Measurements from ENCODE around the gene PLXNA4.

Gene PLXNA4

DNA sequence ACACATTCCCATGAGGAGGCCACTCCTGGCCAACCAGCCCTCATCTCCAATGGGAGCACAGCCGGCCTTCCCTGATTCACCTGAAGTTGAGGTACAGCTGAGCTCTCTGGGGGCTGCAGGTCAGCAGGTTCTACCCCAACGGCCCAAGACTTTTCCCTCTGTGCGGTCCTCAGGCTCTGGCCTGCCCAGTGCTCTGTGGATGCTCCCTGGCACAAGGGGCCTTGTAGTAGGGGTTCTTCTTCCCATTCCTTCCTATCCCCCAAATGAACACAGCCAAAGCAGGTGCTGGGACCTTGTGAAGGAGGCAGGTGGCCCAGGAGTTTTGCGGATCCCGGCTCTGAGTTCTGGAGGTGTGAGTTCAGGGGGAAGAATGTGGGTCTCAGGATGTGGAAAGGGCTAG, 72.2 kb downstream of the PLXNA4 start:
- DNase-seq (ENCODE audit: low spot score): no peak

- no peak for DNase-seq (ENCODE audit: low spot score)
These were observed 72.9 kb downstream of the PLXNA4 start for GRCh38 chr7:132503415-132503814.

DNA sequence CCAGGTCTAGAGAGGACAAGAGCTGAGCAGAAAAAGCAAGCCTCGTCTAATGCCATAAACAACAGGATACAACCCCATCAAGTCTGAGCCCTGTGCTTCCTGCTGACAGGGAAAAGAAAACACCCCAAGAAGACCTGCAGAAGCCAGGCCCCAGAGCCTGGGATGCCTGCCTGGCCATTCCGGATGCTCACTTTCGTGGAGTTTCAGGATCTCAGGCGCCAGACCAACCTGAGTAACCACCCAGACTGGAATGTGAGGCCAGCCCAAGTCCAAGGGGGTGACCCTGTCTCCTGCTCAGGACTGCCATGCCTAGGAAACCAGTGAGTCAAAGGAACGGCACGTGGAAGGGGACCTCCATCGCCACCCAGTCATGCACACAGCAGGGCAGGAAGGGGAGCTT, 74.3 kb downstream of the PLXNA4 start:
- no peak for DNase-seq (ENCODE audit: low spot score)

- no peak for DNase-seq (ENCODE audit: low spot score)
These were observed 75.4 kb downstream of the PLXNA4 start for GRCh38 chr7:132500727-132501440.

DNA sequence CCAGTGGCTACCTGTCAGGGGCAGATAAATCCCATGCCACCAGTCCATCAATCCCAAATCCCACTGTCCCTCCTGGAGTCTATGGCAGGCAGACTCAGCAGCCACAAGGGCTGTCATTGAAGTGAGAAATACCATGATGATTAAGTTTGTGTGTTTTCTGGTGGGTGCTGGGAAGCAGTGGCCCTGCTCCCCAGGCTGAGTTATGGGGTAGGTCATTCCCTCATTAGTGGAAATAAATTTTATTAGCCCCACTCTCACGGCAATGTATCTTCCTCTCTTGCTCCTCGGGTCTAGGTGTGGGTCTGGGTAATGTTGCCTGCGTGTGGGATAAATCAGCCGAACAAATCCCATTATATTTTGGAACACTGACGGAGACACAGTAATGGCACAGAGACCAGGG, 76.8 kb downstream of the PLXNA4 start:
- DNase-seq (ENCODE audit: low spot score): no peak

GRCh38 chr7:132499065-132499464, 77.2 kb downstream of the PLXNA4 start:
- DNase-seq (ENCODE audit: low spot score): peak; percentile 20

- no peak for DNase-seq (ENCODE audit: low spot score)
These were observed 78.0 kb downstream of the PLXNA4 start for GRCh38 chr7:132498319-132498718.

GRCh38 chr7:132497098-132497497, 79.2 kb downstream of the PLXNA4 start:
- DNase-seq (ENCODE audit: low spot score): no peak

- DNase-seq (ENCODE audit: low spot score): no peak
These were observed 80.3 kb downstream of the PLXNA4 start for GRCh38 chr7:132495936-132496335.

DNA sequence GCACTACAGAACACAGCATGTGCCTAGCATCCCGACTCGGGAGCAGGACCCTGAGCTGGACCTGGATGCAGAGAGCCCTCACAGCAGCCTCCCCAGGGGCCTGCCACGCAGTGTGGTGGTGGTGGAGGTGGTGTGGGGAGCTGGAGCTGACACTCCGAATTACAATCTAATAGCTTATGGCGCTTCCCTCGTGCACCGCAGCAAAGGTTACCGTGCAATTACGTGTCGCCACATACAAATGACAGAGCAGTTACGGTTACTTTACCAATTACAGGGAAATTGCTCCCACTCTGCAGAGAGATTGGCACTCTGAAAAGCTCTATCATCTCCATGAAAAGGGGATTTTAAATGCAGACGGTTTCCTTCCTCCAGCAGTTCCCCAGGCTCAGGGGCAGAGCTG, 81.8 kb downstream of the PLXNA4 start:
- no peak for DNase-seq (ENCODE audit: low spot score)

DNA sequence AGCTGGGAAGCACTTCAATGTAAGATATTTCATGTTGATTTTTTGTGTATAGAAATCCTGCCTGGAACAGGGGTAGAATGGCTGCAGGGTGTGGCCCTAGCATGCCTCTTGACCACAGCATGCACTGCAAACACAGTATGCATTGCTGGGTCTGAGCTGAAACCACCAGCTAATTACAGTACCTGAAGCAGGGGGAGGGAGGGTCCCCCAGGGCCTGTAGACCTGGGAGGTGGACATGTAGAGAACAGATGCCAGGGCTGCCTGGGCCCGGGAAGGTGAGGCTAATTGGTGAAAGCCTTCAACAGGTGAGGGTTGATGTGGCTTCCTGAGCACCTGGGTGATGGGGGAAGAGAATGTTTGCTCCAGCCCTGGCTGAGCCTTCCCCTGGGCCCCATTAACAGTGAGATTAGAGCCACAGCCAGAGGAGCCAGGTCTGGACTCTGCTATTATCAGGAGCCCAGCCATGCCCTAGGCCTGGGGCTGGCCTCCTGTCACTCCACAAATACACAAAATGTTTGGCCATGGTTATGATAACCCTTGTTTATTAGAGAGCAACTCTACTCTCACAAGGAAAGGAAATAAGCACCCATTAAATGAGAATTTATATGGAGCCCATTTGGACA, 83.3 kb downstream of the PLXNA4 start:
- no peak for DNase-seq (ENCODE audit: low spot score)

- no peak for DNase-seq (ENCODE audit: low spot score)
These were observed 84.8 kb downstream of the PLXNA4 start for GRCh38 chr7:132491391-132491945.

- no peak for DNase-seq (ENCODE audit: low spot score)
These were observed 85.8 kb downstream of the PLXNA4 start for GRCh38 chr7:132490474-132490873.

DNA sequence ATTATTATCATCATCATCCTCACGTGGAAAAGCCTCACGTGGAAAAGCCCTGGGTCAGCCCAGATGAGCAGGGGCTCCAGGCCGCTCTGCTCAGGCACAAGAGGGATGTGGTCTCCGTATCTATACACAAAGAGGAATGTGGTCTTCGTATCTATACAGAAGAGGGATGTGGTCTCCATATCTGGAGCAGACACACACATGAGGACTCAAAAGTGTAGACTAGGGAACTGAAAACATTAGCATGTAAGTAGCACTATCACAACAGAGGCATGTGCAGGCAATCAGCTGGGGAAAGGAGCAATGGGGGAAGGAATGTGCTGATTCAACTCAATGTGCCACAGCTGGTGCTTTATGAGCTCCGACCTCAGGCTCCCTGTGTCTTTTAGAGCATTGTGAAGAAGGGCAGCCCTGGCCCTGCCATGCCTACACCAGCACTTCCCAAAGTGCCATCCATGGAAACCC, 86.5 kb downstream of the PLXNA4 start:
- DNase-seq (ENCODE audit: low spot score): no peak

- DNase-seq (ENCODE audit: low spot score): no peak
These were observed 87.5 kb downstream of the PLXNA4 start for GRCh38 chr7:132488634-132489302.

GRCh38 chr7:132486274-132486610, 90.0 kb downstream of the PLXNA4 start:
- no peak for DNase-seq (ENCODE audit: low spot score)

GRCh38 chr7:132485600-132486273, 90.5 kb downstream of the PLXNA4 start:
- DNase-seq (ENCODE audit: low spot score): no peak

DNA sequence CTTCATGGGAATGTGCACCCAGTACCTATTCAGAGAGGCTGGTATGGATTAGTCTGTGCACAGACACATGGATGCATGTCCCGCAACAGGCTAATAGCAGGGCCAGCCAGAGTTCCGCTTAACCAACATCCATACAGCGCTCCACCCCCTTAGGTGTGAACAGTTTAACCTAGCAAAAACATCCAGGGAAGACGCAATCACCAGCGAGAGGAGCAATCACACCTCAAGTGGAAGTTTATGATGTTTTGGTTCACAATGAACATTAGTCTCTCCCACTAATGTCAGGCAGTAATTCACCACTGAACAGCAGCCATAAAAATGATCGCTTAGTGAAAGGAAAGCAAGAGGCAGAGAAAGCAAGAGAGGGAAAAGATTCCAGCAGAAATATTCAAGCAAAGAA, 91.1 kb downstream of the PLXNA4 start:
- no peak for DNase-seq (ENCODE audit: low spot score)

DNA sequence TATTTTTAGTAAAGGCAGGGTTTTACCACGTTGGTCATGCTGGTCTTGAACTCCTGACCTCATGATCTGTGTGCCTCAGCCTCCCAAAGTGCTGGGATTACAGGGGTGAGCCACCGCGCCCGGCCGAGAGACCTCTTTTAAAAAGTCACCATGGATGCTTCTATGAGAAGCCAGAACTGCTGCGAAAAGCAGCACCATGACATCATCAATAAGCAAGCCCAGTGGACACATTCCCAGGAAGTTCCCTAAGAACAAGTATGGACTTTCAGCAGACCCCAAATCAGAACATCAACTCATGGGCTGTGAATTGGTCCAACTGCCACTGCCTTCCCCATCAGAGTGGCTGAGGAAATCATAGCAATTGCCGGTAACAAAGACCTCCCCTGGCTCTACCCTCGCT, 93.4 kb downstream of the PLXNA4 start:
- no peak for DNase-seq (ENCODE audit: low spot score)

- DNase-seq (ENCODE audit: low spot score): peak; percentile 20
These were observed 95.7 kb downstream of the PLXNA4 start for GRCh38 chr7:132480534-132480933.

GRCh38 chr7:132476541-132476940, 99.7 kb downstream of the PLXNA4 start:
- DNase-seq (ENCODE audit: low spot score): no peak

- DNase-seq (ENCODE audit: low spot score): no peak
These were observed 100.6 kb downstream of the PLXNA4 start for GRCh38 chr7:132475669-132476116.

Data from pons (tissue), 1 donor.